DMS153 treated with DMSO at 0.1 percent for 48 hours (cell line): ENCODE results near the gene REG1B.
"Not testable (repeated sequence)": the region's sequence is repeated elsewhere in the genome, so short reads cannot be mapped to it uniquely, and the experiment has no call there.

Source experiments
- DNase-seq: peaks from one replicate; lab custom pipeline; 2025; ENCODE audit not compliant: unreplicated experiment; lab: John Stamatoyannopoulos, UW

Gene REG1B

GRCh38 chr2:79084495-79085135 lies 3.2 kb downstream of the REG1B start:
- no peak for DNase-seq

- no peak for DNase-seq
Measured at GRCh38 chr2:79083597-79084251, 4.1 kb downstream of the REG1B start.

- DNase-seq: no peak
Measured at GRCh38 chr2:79082987-79083386, 4.8 kb downstream of the REG1B start.

GRCh38 chr2:79071078-79071477 lies 16.7 kb downstream of the REG1B start:
- DNase-seq: no peak

GRCh38 chr2:79065201-79065600 lies 22.6 kb downstream of the REG1B start:
- no peak for DNase-seq

GRCh38 chr2:79054769-79055168 lies 33.0 kb downstream of the REG1B start:
- DNase-seq: not testable (repeated sequence)

- DNase-seq: not testable (repeated sequence)
Measured at GRCh38 chr2:79053486-79053885, 34.3 kb downstream of the REG1B start.

- DNase-seq: peak; percentile 27
Measured at GRCh38 chr2:79041032-79041448, 46.8 kb downstream of the REG1B start.

- DNase-seq: no peak
Measured at GRCh38 chr2:79039944-79040343, 47.8 kb downstream of the REG1B start.
